Spleen (tissue), 11 donors: ENCODE measurements around the gene PRKG1. TPM values are rescaled to one million over a fixed set of nuclear protein-coding genes. Genes with fewer than 3 reads are reported as not detected.

Source experiments
- DNase-seq: peaks from one replicate; pipeline ENCODE4 v3.0.0-alpha.2; 2020
- H3K27ac ChIP-seq, 8 donors: fragments of 200-600 bp; sonication (generic) in 7 of 8; 1 replicate in 4 of 8; 2 replicates in 4 of 8; pipeline versions ENCODE4 v1.5.0 to v1.8.0; 2016 to 2021; ENCODE audit warnings: inconsistent platforms in 4 of 8, mild to moderate bottlenecking in 4 of 8, moderate library complexity in 1 of 8
- H3K27me3 ChIP-seq, 7 donors: fragments of 200-600 bp; sonication (generic) in 6 of 7; replicated peaks in 1 of 7; 1 replicate in 4 of 7; 2 replicates in 3 of 7; pipeline versions ENCODE4 v1.5.0 to v1.8.0; 2016 to 2021; ENCODE audit warnings: inconsistent platforms in 3 of 7, mild to moderate bottlenecking in 1 of 7
- H3K36me3 ChIP-seq, 6 donors: fragments of 200-600 bp; sonication (generic) in 5 of 6; 1 replicate in 4 of 6; 2 replicates in 2 of 6; pipeline versions ENCODE4 v1.5.0 to v1.8.0; 2016 to 2021; ENCODE audit warnings: inconsistent platforms in 2 of 6
- H3K4me1 ChIP-seq, 6 donors: fragments of 200-600 bp; sonication (generic) in 5 of 6; 1 replicate in 3 of 6; 2 replicates in 3 of 6; pipeline versions ENCODE4 v1.5.0 to v1.8.0; 2016 to 2021; ENCODE audit warnings: inconsistent platforms in 3 of 6
- H3K4me3 ChIP-seq, 8 donors: fragments of 200-600 bp; sonication (generic) in 7 of 8; 1 replicate in 4 of 8; 2 replicates in 4 of 8; pipeline versions ENCODE4 v1.5.0 to v1.8.0; 2016 to 2021; ENCODE audit warnings: inconsistent platforms in 4 of 8, mild to moderate bottlenecking in 4 of 8, moderate library complexity in 2 of 8
- H3K9me3 ChIP-seq, 8 donors: fragments of 200-600 bp; sonication (generic) in 7 of 8; 1 replicate in 4 of 8; 2 replicates in 4 of 8; pipeline versions ENCODE4 v1.5.0 to v1.8.0; 2016 to 2021; ENCODE audit warnings: inconsistent platforms in 4 of 8
- POLR2A ChIP-seq, 3 donors: fragments of 450-650 bp; IDR thresholded peaks; one replicate each; pipeline ENCODE4 v1.5.1; 2017; ENCODE audit warnings: antibody characterized with exemption in 3 of 3, mild to moderate bottlenecking in 1 of 3
- POLR2AphosphoS5 ChIP-seq, 3 donors: sonication (generic); formaldehyde crosslinking; IDR thresholded peaks; one replicate each; pipeline ENCODE4 v1.5.1; 2017; ENCODE audit warnings: antibody characterized with exemption in 3 of 3
- WGBS, 5 donors: extraction: QIAGEN DNeasy Blood & Tissue Kit in 3 of 5; methylation state at CpG; one replicate each; pipeline versions ENCODE4 v1.1.5 to v1.1.7; 2013 to 2018; 5-methylcytosine and 5-hydroxymethylcytosine counted together
- intact Hi-C: fragments of 100-400 bp; cut with DNase I; formaldehyde crosslinking; loops from one replicate; pipeline ENCODE4 v1.15.0; 2023; ENCODE audit warnings: low total_unique reads
- polyA plus RNA-seq, 3 donors: library from polyadenylated mRNA; stranded (reverse); fragments of 200-250 nt; gene quantifications; one replicate each; pipeline ENCODE4 v1.2.1, GENCODE V29; 2013
- total RNA-seq, 7 donors: library from RNA; depleted of rRNA in 3 of 7; stranded (reverse); fragments of >200 nt in 3 of 7; fragmentation: NEBNext Ultra II Directional in 4 of 7; extraction: Animal tissue kit (Norgen Biotek cat#: 25700) in 4 of 7; gene quantifications; one replicate each; pipeline versions ENCODE4 v1.1.0 to v1.2.1, GENCODE V29; 2016 to 2021
- TF ChIP-seq, protein P1 (sequence below), 11 experiments: fragments of 200-600 bp in 7 of 11; fragments of 450-650 bp in 4 of 11; sonication (generic) in 4 of 11; IDR thresholded peaks in 8 of 11; conservative IDR thresholded peaks in 3 of 11; 1 replicate in 7 of 11; 2 replicates in 4 of 11; pipeline versions ENCODE4 v1.4.0 to v1.8.0; 2016 to 2021; ENCODE audit warnings: antibody characterized with exemption in 11 of 11, inconsistent platforms in 4 of 11, mild to moderate bottlenecking in 1 of 11
- donor health status: healthy with polysubstance abuse.
- donor health status: DM: no; HTN: no; CAD: no; lungs with moderate emphysema.
- donor health status: DM: no; HTN: no; CAD: no.
- donor health status: Bipolar disorder and iron deficiency.
- donor health status: healthy.
- donor health status: DM: no; HTN: no; CAD: no.
- donor health status: DM: yes; HTN: yes; CAD: no.

PRKG1 gene
- total and polyA plus RNA-seq, 10 donors = 0.65 to 10.5 (median 7.2) TPM

DNA sequence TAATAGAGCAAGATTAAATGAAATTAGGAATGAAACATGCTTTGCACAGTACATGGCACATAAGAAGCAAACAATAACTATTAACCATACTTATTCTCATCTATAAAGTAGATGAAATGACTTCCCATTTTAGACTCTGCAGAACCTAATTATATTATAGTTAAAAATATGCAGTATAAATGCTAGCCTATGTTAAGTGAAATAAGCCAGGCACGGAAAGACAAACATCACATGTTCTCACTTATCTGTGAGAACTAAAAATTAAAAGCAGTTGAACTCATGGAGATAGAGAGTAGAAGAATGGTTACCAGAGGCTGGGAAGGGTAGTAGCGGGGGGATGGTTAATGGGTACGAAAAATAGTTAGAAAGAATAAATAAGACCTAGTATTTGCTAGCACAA lies 247.0 kb downstream of the PRKG1 start:
- 84 to 96% (median 86%) methylated on average over 3 of the region's 3 CpGs for WGBS, 5 donors
- H3K4me3 ChIP-seq = no peak overlapping the region
- intact Hi-C loops = no loop called here
- no peak for TF ChIP-seq POLR2AphosphoS5 (IDR thresholded peaks at IDR 0.05)
- no peak for TF ChIP-seq POLR2A (IDR thresholded peaks at IDR 0.05)
- TF ChIP-seq, protein P1, sequence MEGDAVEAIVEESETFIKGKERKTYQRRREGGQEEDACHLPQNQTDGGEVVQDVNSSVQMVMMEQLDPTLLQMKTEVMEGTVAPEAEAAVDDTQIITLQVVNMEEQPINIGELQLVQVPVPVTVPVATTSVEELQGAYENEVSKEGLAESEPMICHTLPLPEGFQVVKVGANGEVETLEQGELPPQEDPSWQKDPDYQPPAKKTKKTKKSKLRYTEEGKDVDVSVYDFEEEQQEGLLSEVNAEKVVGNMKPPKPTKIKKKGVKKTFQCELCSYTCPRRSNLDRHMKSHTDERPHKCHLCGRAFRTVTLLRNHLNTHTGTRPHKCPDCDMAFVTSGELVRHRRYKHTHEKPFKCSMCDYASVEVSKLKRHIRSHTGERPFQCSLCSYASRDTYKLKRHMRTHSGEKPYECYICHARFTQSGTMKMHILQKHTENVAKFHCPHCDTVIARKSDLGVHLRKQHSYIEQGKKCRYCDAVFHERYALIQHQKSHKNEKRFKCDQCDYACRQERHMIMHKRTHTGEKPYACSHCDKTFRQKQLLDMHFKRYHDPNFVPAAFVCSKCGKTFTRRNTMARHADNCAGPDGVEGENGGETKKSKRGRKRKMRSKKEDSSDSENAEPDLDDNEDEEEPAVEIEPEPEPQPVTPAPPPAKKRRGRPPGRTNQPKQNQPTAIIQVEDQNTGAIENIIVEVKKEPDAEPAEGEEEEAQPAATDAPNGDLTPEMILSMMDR (IDR thresholded peaks at IDR 0.05 in 8 of 11, conservative IDR thresholded peaks at IDR 0.05 in 3 of 11) = no peak
- no peak for DNase-seq
- no peaks in the 10 kb centered on the region for H3K36me3 ChIP-seq
- no peaks in the 10 kb centered on the region for H3K27me3 ChIP-seq
- no peak overlapping the region for H3K27ac ChIP-seq
- H3K4me1 ChIP-seq = no peaks in the 10 kb centered on the region
- H3K9me3 ChIP-seq = no peaks in the 10 kb centered on the region

DNA sequence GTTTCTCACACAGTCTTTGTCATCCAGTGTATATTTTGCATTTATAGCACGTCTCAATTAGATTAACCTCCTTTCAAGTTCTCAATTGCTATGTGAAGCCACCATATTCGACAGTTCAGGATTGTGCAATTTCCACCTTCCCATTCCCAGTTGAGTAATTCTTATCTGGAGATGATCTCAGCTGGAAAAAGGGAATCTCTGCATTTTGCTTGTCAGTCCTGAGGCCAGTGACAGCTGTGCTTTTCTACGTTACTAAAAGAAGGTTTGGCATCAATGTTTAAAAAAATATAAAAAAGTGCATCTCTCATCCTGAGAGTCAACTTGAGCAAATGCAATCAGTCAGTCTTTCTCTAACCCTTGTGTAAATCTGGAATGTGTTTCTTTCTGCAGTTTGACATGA lies 247.7 kb downstream of the PRKG1 start:
- Histone ChIP-seq H3K27ac (no peak overlapping the region), H3K27me3 (no peaks in the 10 kb centered on the region), H3K9me3 (no peaks in the 10 kb centered on the region), H3K36me3 (no peaks in the 10 kb centered on the region), H3K4me3 (no peak overlapping the region), H3K4me1 (no peaks in the 10 kb centered on the region)
- WGBS, 5 donors = 43 to 70% (median 59%) methylated on average over 3 of the region's 3 CpGs
- intact Hi-C loops = no loop called here
- no peak for DNase-seq
- TF ChIP-seq POLR2A (IDR thresholded peaks at IDR 0.05) = no peak
- TF ChIP-seq, protein P1 (IDR thresholded peaks at IDR 0.05 in 8 of 11, conservative IDR thresholded peaks at IDR 0.05 in 3 of 11) = no peak
- TF ChIP-seq POLR2AphosphoS5 (IDR thresholded peaks at IDR 0.05) = no peak

DNA sequence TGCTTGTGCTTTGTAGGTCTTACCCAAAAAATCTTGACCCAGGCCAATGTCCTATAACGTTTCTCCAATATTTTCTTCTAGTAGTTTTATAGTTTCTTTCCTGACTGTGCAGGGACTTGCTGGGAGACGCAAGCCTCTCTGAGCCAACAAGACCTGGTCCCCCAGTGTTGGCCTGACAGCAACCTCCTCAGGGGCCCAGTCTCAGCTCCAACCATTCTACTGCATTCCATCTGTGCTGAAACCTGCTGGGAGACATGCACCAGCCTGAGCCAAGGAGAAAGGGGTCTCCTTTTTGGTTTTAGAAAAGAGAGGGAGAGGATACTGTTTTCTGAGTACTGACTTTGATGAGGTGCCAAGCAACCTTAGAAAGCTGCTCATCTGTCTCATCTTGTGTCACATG lies 251.4 kb downstream of the PRKG1 start:
- 69 to 88% (median 80%) methylated on average over 2 of the region's 2 CpGs for WGBS, 5 donors
- intact Hi-C loops = no loop called here
- no peak overlapping the region for H3K27ac ChIP-seq

DNA sequence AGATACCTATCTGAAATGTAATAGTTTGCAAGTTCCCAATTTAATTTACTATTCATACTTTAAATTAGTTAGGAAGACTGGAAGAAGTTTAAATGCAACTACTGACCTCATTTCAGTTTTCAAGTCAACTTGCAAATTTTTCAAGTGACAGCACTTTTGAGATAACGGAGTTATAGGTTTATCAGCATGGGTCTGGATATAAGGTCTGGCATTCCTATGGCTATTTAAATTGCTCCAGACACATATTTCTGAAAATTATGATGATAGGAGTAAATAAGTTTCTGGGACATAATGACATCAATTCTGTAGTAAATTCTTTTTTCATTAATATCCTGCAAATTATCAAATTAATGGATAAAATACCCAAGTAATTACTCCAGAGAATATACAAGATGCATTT lies 251.9 kb downstream of the PRKG1 start:
- Histone ChIP-seq H3K36me3 (no peaks in the 10 kb centered on the region), H3K4me3 (no peak overlapping the region), H3K27ac (no peak overlapping the region), H3K27me3 (no peaks in the 10 kb centered on the region), H3K9me3 (no peaks in the 10 kb centered on the region), H3K4me1 (no peaks in the 10 kb centered on the region)
- intact Hi-C loops = no loop called here
- TF ChIP-seq POLR2AphosphoS5 (IDR thresholded peaks at IDR 0.05) = no peak
- TF ChIP-seq, protein P1 (IDR thresholded peaks at IDR 0.05 in 8 of 11, conservative IDR thresholded peaks at IDR 0.05 in 3 of 11) = no peak
- DNase-seq = no peak
- WGBS, 5 donors = 79 to 98% (median 92%) methylated on average over 1 of the region's 1 CpG

More for the DNA sequence above, 251.4 kb downstream of the PRKG1 start:
- Histone ChIP-seq H3K4me1 (no peaks in the 10 kb centered on the region), H3K4me3 (no peak overlapping the region), H3K27me3 (no peaks in the 10 kb centered on the region), H3K36me3 (no peaks in the 10 kb centered on the region), H3K9me3 (no peaks in the 10 kb centered on the region)
- TF ChIP-seq, protein P1 (IDR thresholded peaks at IDR 0.05 in 8 of 11, conservative IDR thresholded peaks at IDR 0.05 in 3 of 11) = no peak
- TF ChIP-seq POLR2A (IDR thresholded peaks at IDR 0.05) (no peak), POLR2AphosphoS5 (IDR thresholded peaks at IDR 0.05) (no peak)
- no peak for DNase-seq
